ENCODE data around the gene COL13A1.

Gene COL13A1

GRCh38 chr10:69963178-69963834, 161.6 kb downstream of the COL13A1 start:
- H3K27me3 Mint-ChIP-seq: peaks cover 0 to 4% of the 10 kb centered on the region in 2 donors
- H3K27ac Mint-ChIP-seq: peak overlapping the region; percentile 57
- H3K4me1 Mint-ChIP-seq: peaks cover 19 to 42% of the 10 kb centered on the region in 2 donors
- DNase-seq (no peak), ATAC-seq (replicated peaks) (no peak)
- H3K36me3 Mint-ChIP-seq: no peaks in the 10 kb centered on the region
- H3K9me3 Mint-ChIP-seq: no peaks in the 10 kb centered on the region
- H3K4me3 Mint-ChIP-seq: no peak overlapping the region

GRCh38 chr10:69963835-69964710, 162.4 kb downstream of the COL13A1 start:
- peaks cover 0 to 4% of the 10 kb centered on the region in 2 donors for H3K27me3 Mint-ChIP-seq
- peaks cover 16 to 41% of the 10 kb centered on the region in 2 donors for H3K4me1 Mint-ChIP-seq
- no peaks in the 10 kb centered on the region for H3K9me3 Mint-ChIP-seq
- DNase-seq (no peak), ATAC-seq (replicated peaks) (no peak)
- H3K36me3 Mint-ChIP-seq: no peaks in the 10 kb centered on the region
- peak overlapping the region; percentile 42 for H3K27ac Mint-ChIP-seq
- H3K4me3 Mint-ChIP-seq: no peak overlapping the region

DNA sequence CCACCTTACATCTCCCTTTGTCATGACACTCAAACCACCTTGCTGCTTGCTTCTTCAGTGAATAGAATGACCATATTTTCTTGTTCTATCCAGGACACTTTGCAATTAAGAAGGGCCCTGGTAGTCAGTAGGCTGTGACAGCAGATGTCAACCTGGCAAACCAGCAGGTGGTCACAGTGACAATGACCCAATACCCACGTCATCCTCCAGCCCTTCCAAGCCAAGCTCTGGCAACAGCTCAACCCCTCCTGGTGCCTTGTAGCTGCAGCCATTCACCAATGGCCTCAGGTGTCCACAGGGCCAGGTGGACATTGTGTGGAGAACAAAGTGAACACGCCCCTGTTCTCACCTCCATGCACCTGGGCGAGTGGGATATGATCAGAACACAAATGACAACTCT, 163.4 kb downstream of the COL13A1 start:
- no peaks in the 10 kb centered on the region for H3K36me3 Mint-ChIP-seq
- peaks cover 11 to 31% of the 10 kb centered on the region in 2 donors for H3K4me1 Mint-ChIP-seq
- DNase-seq: no peak
- ATAC-seq (replicated peaks): no peak
- H3K4me3 Mint-ChIP-seq: no peak overlapping the region
- H3K27me3 Mint-ChIP-seq: peaks cover 0 to 4% of the 10 kb centered on the region in 2 donors
- H3K9me3 Mint-ChIP-seq: no peaks in the 10 kb centered on the region
- H3K27ac Mint-ChIP-seq: no peak overlapping the region

DNA sequence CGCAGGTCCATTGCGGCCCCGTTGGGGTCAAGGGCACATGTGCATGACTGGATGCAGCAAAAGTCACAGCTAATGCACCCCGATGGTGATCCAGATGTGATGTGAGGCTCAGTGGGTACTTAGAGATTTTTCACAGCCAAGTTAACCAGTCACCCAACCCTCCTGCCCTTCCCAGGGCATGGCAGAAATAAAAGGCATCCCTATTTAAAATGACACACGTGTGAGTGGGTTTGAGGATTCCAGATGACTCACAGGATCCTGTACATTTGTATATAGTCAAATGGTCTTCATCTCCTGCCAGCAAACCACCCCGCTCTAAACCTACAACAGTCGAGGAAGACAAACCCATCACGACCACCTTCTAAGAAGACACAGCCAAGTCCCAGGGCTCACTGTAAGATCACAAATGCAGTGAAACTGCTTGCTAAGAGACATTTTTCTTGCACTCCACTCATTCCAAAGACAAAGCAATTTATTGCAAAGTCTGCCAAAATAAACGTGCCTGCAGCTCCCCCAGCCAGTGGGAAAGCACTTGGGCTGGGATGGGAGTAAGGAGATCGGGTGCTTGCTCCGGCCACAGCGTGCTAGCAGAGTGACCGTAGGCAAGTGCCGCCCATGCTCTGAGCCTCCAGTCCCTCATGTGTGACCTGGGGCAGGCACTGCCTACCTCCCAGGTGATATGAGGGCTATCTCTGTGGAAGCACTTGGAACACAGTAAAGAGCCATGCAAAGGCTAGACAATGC, 164.4 kb downstream of the COL13A1 start:
- no peaks in the 10 kb centered on the region for H3K9me3 Mint-ChIP-seq
- H3K4me1 Mint-ChIP-seq: peaks cover 7 to 23% of the 10 kb centered on the region in 2 donors
- H3K4me3 Mint-ChIP-seq: no peak overlapping the region
- no peaks in the 10 kb centered on the region for H3K36me3 Mint-ChIP-seq
- no peak overlapping the region for H3K27ac Mint-ChIP-seq
- DNase-seq (no peak), ATAC-seq (replicated peaks) (no peak)
- H3K27me3 Mint-ChIP-seq: peaks cover 0 to 4% of the 10 kb centered on the region in 2 donors

DNA sequence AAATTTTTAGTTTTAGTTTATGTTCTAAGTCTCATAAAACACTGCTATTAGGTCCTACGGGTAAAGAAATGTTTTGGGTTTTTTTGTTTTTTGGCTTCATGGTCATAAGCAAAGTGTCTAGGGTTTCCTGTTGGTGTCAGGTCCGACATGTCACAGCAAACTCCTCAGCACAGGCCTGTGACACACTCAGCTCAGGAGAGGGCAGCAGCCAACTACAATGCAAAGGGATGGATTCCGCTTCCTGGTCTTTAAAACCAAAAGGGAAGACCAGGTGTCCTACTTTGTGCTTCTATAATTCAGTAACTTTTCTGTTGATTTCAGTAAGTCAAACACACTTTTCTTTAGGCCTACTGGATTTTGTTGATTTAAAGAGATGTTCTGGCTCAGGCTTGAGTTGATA, 167.1 kb downstream of the COL13A1 start:
- Mint-ChIP-seq H3K27ac (no peak overlapping the region), H3K4me3 (no peak overlapping the region), H3K36me3 (no peaks in the 10 kb centered on the region), H3K9me3 (no peaks in the 10 kb centered on the region), H3K27me3 (peaks cover 9 to 11% of the 10 kb centered on the region in 2 donors), H3K4me1 (peaks cover 0 to 1% of the 10 kb centered on the region in 2 donors)
- ATAC-seq (replicated peaks) (no peak), DNase-seq (no peak)

- H3K9me3 Mint-ChIP-seq: no peaks in the 10 kb centered on the region
- peaks cover 15 to 18% of the 10 kb centered on the region in 2 donors for H3K27me3 Mint-ChIP-seq
- no peak for ATAC-seq (replicated peaks)
- H3K36me3 Mint-ChIP-seq: no peaks in the 10 kb centered on the region
- no peak overlapping the region for H3K4me3 Mint-ChIP-seq
- no peaks in the 10 kb centered on the region for H3K4me1 Mint-ChIP-seq
- no peak overlapping the region for H3K27ac Mint-ChIP-seq
- no peak for DNase-seq
Observed at GRCh38 chr10:69969977-69970376, 168.3 kb downstream of the COL13A1 start.

DNA sequence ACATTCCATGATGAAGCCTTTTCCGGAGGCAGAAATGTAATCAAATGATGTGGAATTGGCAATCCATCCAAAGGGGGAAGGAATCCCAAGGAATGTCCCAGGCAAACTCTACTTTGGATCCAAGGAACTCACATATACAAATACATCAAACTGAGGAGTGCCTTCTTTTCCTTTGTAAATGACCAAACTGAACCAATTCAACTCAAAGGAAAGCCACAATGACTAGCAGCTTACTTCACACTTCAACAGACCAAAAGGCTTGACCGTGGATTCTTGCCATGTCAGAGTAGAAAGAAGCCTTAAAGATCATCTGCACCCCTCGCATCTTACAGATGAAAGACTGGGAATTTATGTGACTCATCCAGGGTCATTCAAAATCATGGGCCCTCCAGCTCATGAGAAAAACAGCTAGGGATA, 171.3 kb downstream of the COL13A1 start:
- H3K36me3 Mint-ChIP-seq: peaks cover 0 to 3% of the 10 kb centered on the region in 2 donors
- no peak overlapping the region for H3K27ac Mint-ChIP-seq
- peaks cover 23 to 30% of the 10 kb centered on the region in 2 donors for H3K27me3 Mint-ChIP-seq
- ATAC-seq (replicated peaks) (no peak), DNase-seq (no peak)
- peaks cover 0 to 4% of the 10 kb centered on the region in 2 donors for H3K9me3 Mint-ChIP-seq
- H3K4me1 Mint-ChIP-seq: no peaks in the 10 kb centered on the region
- no peak overlapping the region for H3K4me3 Mint-ChIP-seq

DNA sequence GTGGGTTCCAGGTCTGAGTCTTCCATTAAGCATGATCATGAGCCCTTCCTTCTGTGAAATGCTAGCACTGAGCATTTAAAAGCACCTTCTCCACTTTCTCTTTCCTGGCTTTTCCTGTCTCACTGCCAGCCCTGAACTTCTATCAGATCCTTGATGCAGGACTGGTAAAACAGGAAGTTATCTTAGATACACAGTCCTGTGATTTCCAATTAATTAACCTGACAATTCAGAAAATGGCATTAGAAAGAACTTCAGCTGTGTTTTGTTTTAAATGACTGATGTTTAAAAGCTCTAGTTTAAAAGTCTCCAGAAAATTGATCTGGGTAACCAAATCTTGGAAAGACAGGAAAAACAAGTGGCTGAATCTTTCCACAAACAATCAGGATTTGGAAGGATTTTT, 172.0 kb downstream of the COL13A1 start:
- Mint-ChIP-seq H3K9me3 (peaks cover 2 to 9% of the 10 kb centered on the region in 2 donors), H3K27ac (no peak overlapping the region), H3K4me1 (no peaks in the 10 kb centered on the region), H3K4me3 (no peak overlapping the region), H3K27me3 (peaks cover 23 to 34% of the 10 kb centered on the region in 2 donors), H3K36me3 (peaks cover 0 to 3% of the 10 kb centered on the region in 2 donors)
- ATAC-seq (replicated peaks): no peak
- no peak for DNase-seq

GRCh38 chr10:69974551-69975155, 172.9 kb downstream of the COL13A1 start:
- DNase-seq: no peak
- Mint-ChIP-seq H3K27me3 (peaks cover 23 to 34% of the 10 kb centered on the region in 2 donors), H3K4me3 (no peak overlapping the region), H3K36me3 (peaks cover 0 to 3% of the 10 kb centered on the region in 2 donors), H3K27ac (no peak overlapping the region), H3K4me1 (no peaks in the 10 kb centered on the region), H3K9me3 (peaks cover 5 to 9% of the 10 kb centered on the region in 2 donors)
- ATAC-seq (replicated peaks): no peak

DNA sequence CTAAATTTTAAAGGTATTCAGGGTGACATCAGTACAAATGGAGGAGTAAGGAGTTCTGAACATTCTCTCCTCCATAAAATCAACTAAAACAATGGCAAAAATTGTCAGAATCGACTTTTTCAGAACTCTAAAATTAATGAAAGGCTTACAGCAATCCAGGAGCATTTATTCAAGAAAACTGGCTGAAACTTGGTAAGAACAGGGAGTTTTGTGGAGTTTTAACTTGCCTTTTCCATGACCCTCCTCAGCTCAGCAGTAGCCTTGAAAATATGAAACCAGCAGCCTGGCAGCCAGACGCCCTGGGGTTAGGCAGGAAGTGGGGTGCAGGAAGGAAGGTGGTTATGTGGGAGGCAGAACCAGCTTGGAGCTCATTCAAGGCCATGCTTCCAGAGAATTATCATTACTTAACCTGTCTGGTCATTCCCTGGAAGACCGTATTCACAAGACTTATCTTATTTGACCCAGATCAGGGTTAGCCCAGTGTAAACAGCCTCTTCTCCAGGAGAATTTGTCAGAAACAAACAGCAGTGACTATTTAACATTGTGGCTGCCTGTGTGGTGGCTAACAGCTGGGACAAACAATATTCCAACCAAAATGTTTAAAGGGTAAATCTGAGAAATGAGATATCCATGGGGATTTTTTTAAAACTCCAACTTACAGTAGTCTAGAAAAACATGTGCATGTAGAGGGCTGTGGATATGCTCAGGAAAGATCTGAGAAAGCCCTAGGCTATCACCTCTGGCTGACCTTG, 175.3 kb downstream of the COL13A1 start:
- Mint-ChIP-seq H3K9me3 (peaks cover 20 to 30% of the 10 kb centered on the region in 2 donors), H3K4me1 (no peaks in the 10 kb centered on the region), H3K27me3 (peaks cover 37 to 39% of the 10 kb centered on the region in 2 donors), H3K27ac (no peak overlapping the region), H3K36me3 (peaks cover 2 to 9% of the 10 kb centered on the region in 2 donors), H3K4me3 (no peak overlapping the region)
- ATAC-seq (replicated peaks): no peak
- no peak for DNase-seq

GRCh38 chr10:69979174-69979573, 177.5 kb downstream of the COL13A1 start:
- no peak for DNase-seq
- Mint-ChIP-seq H3K9me3 (peaks cover 25 to 35% of the 10 kb centered on the region in 2 donors), H3K36me3 (peaks cover 2 to 9% of the 10 kb centered on the region in 2 donors), H3K27me3 (peaks cover 38 to 45% of the 10 kb centered on the region in 2 donors), H3K4me1 (no peaks in the 10 kb centered on the region), H3K4me3 (no peak overlapping the region), H3K27ac (no peak overlapping the region)
- ATAC-seq (replicated peaks): no peak

- Mint-ChIP-seq H3K36me3 (peaks cover 2 to 9% of the 10 kb centered on the region in 2 donors), H3K9me3 (peaks cover 28 to 35% of the 10 kb centered on the region in 2 donors), H3K4me3 (no peak overlapping the region), H3K27ac (no peak overlapping the region), H3K27me3 (peaks cover 30 to 37% of the 10 kb centered on the region in 2 donors), H3K4me1 (no peaks in the 10 kb centered on the region)
- DNase-seq (no peak), ATAC-seq (replicated peaks) (no peak)
Observed at GRCh38 chr10:69980672-69981071, 179.0 kb downstream of the COL13A1 start.

GRCh38 chr10:69988094-69988493, 186.4 kb downstream of the COL13A1 start:
- H3K4me3 Mint-ChIP-seq: no peak overlapping the region
- no peaks in the 10 kb centered on the region for H3K36me3 Mint-ChIP-seq
- no peak overlapping the region for H3K27ac Mint-ChIP-seq
- H3K4me1 Mint-ChIP-seq: no peaks in the 10 kb centered on the region
- ATAC-seq (replicated peaks) (no peak), DNase-seq (no peak)
- H3K9me3 Mint-ChIP-seq: peaks cover 0 to 4% of the 10 kb centered on the region in 2 donors
- peaks cover 12 to 22% of the 10 kb centered on the region in 2 donors for H3K27me3 Mint-ChIP-seq

All from stimulated activated naive B cell treated with anti-CD40 and anti-IgM and Interleukin-4, amounts not matched to agents 10 μg/mL and 1 μg/mL and 100 μg/mL, for 72 hours (primary cell).